Body of pancreas (tissue), 4 donors: Measurements from ENCODE around the gene PPP2R2B.

Experiments
- CTCF ChIP-seq, 7 experiments: fragments of 450-650 bp in 4 of 7; fragments of 200-600 bp in 3 of 7; sonication (generic) in 3 of 7; IDR thresholded peaks; one replicate each; pipeline ENCODE4 v1.5.1; 2016 to 2019; ENCODE audit warnings: antibody characterized with exemption in 7 of 7
- POLR2A ChIP-seq, 3 donors: fragments of 450-650 bp; IDR thresholded peaks; one replicate each; pipeline ENCODE4 v1.6.1; 2016; ENCODE audit warnings: antibody characterized with exemption in 3 of 3, mild to moderate bottlenecking in 2 of 3

DNA sequence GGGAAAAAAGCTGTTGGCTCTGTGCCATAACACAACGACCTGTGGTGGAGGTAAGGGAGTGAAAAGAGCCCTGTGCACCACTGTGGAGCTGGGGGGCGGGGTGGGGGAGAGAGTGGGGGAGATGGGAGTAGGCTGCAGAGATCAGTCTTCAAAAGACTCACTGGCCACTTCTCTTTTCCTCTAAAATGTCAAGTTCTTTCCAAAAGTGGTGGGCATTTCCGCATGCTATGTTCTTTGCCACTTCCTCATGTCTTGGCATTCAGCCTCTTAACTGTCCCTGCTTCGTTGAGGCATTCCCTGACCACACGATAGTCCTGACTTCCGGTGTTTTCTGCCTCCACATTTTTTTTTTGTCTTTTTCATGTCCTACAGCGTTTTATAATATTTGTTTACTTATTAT lies 2.4 kb upstream of the PPP2R2B start:
- TF ChIP-seq CTCF (IDR thresholded peaks at IDR 0.05) = no peak
- no peak for TF ChIP-seq POLR2A (IDR thresholded peaks at IDR 0.05)
